Cerebellar nuclear complex (tissue), 1 donor: ENCODE measurements around the gene SHROOM2.

ENCODE experiments used
- DNase-seq, 2 experiments: peaks; one replicate each; lab custom pipeline; 2025; lab: John Stamatoyannopoulos, UW

SHROOM2 gene

DNA sequence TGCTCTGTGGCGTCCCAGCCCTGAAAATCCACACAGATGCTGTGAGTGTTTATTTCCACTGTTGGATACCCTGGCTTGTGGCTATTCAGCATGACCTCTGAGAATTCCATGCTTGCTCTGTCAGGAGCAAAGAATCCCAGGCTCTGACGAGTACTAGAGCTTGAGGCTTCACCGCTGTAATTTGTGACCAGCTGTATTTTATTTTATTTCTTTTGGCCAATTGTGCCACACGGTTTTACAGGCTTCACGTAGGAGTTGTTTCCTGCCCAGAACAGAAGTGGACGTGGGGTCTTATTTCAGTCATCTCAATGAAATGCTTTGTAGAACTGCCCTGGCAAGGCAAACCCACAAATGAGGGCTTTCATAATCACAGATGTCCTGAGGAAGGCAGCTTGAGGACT lies 111.5 kb downstream of the SHROOM2 start:
- no peak for DNase-seq

DNA sequence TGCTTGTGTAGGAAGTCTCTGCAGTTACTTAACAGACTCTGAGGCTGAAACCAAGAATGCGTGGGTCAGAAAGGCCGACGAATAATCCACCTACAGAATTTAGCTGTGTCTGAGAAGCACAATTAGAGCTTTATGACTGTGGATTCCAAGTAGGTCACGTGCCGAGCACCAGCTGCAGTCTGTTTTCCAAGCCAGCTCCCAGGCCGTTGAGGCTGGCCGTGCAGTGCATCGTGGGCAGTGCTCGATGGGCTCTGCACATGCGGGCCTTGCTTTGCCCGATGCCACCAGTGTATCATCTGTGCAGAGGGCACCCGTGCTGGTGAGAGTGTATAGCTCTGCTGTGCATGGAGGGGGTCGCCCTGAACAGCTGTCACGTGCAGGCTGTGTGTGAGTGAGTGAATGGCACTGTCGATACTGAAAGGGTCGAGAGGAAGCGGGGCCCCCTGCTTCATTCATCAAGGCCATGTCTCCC lies 113.4 kb downstream of the SHROOM2 start:
- DNase-seq, result no peak

DNA sequence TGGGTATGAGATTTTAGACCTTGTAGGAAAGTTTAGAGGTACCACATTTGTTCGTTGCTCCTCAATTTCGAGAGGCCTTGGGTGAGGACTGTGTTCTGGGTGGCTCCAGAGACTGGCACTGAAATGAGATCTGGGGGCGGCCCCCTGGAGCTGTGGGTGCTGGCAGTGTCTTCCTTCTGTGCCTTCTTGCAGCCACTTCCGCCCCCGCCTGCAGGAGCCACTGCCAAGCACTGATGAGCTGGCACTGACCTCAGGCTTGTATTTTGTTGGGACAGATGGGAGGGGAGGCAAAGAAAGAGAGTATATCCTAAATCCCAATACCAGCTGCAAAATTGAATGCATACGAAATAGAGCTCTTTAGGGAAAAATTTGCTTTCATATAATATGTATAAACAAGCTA lies 116.4 kb downstream of the SHROOM2 start:
- DNase-seq, result no peak

DNA sequence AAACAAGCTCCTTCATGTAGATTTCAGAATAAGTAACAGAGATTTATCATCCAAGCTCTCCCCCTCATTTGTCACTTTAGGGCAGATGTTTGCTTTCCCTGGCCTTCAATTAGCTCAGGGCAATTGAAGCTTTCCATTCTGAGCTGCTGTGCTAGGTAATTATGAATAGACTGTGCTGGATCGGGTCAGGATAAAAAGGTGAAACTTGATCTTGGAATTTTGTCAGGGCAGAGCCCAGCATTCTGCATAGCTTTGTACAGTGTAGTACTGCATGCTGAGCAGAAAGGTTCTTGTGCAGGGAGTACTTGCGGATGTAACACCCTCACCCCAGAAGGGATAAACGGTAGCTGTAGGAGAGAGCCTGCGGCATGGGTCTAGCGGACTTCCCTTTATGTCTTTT lies 116.9 kb downstream of the SHROOM2 start:
- DNase-seq, result no peak

DNA sequence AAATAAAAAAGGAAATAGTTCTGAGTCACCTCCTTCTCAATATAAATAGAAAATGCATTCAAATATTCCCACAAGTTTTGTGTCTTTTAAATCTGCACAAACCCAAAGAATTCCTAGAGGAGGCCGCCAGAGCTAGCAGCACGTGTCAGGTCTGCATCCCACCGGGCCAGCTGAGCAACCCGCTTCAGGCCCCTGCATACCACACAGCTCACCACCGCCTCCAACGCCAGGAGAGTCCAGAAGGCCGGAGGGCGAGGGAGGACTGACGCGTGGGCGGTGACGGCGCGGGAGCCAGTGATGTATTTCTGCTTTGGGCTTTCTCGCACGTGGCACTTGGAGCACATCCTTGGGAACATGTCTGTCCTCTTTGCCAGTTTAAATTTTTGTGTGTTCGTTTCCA lies 119.1 kb downstream of the SHROOM2 start:
- no peak for DNase-seq

DNA sequence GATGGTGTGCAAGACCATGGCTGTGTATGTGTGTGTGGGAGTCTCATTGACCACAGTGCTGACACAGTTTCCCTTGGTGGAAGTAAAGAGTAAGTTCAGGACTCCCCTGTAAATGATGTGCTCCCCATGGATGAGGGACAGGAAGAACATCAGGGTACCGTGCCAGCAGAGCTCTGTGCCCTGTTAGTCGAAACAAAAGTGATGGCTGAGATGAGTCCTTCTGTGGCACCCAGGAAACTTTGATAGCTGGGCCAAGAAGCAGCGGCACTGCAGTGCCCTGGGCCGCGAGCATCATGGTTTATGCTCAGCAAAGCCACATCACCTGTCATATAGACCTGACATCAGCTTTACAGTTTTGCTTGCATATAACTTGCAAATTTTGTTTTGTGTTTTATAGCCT lies 119.5 kb downstream of the SHROOM2 start:
- DNase-seq, result no peak

DNA sequence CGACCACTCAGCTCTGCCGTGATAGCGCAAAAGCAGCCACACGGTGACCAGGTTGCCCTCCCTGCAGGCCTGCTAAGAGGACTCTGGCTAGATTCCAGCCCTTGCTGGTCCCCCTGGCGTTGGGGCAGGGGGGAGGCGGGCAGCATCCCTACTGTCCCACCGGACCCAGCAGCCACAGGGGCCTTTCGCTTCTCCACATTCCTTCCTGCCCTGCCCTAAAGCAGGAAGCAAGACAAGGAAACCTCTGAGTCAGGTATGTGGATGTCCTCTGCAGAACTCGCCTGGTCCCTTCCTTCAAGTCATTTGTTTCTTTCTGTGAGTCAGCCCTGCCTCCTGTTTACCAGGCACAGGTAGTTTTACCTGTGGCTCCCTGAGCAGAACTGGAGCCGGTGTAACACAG lies 120.7 kb downstream of the SHROOM2 start:
- DNase-seq, result no peak

DNA sequence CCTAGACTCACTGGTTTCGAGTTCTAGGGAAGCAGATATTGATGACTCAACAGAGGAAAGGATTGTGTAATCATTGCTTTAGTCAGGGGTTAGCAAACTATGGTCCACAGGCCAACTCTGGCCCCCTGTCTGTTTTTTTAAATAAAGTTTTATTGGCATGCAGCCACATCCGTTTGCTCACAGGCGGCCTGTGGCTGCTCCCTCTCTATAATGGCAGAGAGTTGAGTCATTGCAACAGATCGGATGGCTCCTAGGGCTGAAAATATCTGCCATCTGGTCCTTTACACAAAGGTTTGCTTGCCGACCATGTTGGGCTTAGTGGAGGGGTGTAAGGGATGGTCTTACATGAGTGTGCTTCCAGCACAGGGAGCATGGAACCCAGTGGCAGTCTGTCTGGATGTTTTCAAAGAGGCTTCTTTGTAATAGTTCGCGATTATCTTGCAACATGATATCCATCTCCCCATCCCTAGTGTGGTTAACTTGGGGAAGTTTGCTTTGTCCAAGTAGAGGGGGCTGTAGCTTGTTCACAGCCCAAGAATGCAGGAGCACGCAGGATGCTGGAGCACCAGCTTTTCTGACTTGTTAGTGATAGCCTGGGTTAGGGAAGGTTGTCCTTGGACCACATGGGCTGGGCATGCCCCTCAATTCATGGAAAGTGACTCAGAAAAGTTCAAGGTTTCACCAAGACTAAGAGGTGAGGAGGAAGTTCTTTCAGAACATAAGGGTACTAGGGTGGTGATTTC lies 121.6 kb downstream of the SHROOM2 start:
- no peak for DNase-seq

DNA sequence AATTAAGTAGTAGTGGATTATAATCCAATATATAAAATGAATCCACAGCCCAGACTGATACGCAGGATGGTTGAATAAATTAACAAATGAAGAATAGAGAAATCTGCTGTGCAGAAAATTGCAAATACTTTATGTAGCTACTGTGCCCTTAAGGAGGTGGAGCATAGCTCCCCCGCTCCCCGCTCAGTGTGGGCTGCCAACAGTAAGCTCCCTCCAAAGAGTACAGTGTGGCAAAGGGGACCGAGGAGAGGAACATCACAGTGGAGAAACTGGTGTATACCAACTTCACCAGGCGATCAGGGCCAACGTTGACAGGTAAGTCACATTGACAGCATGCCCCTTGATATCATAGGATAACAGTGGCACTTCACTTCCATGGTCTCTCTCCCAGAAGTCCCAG lies 123.0 kb downstream of the SHROOM2 start:
- no peak for DNase-seq

DNA sequence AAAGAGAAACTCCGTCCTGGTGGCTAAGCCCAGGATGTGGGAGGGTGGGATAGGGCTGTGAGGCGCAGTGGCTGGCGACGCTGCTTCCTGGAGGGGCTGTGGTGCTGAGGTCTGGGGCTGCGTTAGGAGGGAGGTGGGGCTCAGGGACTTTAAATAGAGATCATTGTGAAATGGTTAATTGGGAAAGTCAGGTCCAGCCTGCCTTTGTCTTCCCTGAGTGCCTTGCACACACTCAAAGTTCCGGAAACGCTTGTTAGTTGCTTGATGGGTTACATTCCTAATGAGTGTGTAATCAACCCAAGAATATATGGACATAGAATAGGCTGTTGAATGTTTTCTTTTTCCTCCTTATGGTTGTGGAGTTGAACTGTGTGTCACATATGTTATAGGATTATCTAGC lies 125.3 kb downstream of the SHROOM2 start:
- no peak for DNase-seq

DNA sequence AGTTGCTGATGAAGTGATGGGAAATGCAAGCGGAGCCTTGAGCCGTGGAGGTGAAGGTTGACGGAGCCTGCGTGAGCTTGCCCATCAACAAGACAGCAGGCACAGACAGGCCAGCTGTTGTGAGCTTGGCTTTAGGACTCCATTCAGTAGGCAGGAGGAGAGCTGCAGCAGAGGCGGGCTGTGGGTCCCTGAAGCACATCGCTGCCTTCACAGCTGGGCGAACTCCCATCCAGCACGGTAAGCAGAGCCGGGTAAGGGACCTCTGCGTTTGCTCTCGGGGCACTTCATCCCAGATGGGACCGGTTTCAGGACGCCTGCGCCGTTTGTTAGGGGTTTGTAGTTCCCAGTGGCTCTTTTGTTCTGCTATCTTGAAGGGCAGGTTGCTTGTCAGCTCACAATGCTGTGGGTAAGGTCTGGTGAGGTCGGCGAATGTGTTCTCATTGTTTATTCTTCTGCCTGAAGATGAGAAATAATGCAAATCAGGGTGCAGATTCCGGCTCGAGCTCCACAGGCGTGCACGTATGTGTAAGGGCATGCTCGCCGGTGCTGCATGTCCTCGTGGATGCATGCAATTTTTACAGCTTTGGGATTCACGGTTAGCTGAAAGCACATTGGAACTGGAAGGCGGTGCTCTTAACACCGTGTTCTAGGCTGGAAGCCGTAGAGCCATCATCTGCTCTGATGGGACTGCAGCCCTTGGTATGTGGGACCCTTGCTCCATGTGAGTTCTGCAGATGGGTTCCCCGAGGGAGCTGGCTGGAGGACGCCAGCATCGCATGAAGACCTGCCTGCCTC lies 126.3 kb downstream of the SHROOM2 start:
- no peak for DNase-seq

DNA sequence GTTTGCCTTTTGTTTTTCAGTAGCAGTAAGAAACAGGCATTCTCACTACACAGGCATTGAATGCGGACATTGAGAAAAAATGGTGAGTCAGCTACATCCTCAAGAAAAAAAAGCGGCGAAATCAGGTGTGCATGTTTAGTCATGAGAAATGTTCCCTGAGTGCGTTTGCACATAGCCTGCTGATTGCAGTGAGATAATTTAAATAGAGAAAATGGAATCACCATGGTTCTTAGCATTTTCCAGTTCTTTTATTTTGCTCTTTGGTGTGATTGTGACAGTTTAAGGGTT lies 126.9 kb downstream of the SHROOM2 start:
- no peak for DNase-seq

DNA sequence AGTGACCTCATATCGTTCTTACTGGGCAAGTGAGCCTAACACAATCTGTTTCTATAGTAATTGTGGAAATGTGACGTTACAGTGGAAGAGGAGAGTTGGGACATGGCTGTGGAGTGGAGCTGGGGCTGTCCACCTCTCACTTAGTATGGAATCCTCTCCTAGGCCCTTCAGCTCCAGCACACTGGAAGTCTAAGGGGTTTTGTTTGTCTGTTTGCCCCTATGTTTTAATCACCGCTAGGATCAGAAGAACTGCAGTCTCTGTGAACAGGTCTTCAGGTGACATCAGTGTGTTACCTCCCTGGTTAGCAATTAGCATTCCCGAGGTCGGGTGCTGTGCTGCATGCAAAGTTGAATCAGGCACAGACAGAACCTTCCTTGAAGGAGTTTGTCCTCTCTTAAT lies 131.6 kb downstream of the SHROOM2 start:
- no peak for DNase-seq

DNA sequence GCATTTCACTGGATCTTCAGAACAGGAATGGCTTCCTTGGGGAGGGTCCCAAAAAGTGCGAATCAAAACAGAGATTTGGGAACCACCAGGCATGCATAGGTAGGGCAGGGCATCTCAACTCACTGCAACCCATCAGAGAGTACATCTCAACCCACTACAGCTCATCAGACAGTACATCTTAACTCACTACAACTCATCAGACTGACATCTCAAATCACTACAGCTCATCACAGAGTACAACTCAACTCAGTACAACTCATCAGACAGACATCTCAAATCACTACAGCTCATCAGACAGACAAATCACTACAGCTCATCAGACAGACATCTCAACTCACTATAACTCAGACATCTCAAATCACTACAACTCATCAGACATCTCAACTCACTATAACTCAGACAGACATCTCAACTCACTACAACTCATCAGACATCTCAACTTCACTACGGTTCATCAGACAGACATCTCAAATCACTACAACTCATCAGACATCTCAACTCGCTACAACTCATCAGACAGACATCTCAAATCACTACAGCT lies 133.5 kb downstream of the SHROOM2 start:
- DNase-seq, result no peak

DNA sequence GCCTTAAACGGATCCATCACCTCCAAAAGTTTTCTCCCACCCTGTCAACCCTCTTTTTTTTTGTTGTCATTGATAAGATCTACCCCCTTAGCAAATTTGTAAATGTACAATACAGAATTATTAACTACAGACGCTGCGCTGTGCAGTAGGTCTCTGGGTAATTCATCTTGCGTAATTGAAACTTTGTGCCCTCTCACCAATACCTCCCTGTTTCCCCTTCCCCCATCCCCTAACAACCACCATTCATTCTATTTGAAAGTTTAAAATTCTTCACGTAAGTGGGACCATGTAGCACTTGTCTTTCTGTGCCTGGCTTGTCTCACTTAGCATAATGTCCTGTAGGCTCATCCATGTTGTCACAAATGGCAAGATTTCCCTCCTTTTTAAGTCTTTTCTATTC lies 135.2 kb downstream of the SHROOM2 start:
- DNase-seq, result no peak

DNA sequence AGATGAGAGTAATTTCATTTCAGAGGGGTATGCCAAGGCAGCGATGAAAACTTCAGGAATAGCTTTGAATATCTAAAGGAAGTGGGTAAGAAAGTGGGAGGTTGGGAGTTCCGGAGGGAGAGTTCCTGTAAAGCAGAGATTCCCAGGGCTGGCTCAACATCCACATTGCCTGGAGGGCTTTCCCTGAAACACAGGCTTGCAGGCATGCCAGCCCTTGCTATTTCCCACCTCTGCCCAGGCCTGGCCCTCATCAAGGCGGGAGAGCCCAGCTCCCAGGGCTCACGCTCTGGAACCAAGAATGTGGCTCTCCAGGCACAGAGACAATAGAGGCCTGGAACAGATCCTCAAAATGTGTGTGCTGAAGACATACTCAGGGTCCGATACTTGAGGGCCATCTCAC lies 137.1 kb downstream of the SHROOM2 start:
- DNase-seq, result no peak

DNA sequence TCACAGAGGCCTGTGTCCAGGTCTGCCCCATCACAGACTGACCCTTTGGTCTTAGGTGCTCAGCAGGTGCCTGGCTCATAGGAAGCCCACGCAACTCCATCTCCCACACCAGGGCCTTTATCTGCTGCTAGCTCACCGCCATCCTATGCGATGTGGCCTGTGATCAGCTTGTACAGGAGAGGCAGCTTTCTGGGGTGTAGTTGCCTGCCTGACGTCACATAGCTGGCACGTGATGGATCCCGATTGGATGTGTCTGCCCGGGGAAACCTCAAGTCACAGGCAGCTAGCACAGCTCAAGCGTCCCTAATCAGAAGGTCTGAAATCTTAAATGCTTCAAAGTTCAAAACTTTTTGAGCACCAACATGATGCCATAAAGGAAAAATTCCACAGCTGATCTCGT lies 139.8 kb downstream of the SHROOM2 start:
- DNase-seq, result no peak

DNA sequence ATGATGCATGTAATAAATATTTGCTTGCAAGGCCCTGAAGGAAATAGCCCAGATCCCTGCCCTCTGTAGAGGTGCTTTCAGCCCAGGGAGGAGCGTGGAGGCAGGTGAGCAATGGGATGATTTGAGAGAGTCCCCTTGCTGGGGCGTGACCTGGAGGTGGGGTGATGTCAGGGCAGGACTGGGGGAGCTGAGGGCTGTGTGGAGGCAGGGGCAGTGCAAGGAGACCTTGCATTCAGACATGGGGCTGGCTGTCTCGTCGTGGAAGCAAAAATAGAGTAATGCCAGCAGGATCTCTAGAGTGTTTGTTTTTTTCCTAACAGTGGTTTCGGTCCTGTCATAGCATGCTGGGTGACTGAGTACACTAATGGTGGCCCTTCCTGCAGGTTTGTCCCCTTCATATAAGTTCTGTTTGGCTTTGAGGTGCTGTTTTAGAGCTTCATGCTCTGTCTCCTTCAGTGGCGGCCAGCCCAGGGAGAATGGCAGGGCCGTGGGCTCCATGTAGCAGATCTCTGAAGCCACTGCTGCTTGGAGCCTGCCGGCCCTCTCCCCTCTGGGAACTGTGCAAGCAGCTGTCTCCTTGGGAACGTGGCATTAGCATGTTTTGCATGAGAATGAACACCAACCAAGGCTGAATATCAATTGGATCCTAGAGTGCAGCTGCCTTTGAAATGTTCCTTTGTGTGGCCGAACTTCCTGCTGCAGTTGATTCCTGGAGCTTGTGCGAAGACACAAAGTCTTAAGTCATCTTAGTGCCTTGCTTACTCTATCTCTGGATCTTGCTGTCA lies 141.7 kb downstream of the SHROOM2 start:
- no peak for DNase-seq

DNA sequence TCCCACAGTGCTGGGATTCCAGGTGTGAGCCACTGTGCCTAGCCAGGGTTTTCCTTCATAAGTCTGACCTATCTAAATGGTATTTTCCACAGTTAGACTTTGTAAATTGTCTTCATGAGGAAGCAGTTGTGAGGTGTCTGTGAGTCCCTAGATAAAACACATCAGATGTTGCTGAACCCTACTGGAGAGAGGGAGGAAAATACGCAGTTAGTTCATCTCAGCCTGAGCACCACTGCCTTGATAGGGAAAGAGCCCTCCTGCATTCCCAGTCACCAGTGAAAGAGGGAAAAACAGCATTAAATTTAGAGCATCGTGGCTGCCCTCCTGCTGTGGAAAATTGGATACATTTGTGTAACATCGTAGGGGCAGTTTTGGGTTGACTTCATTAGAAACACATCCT lies 149.2 kb downstream of the SHROOM2 start:
- DNase-seq, result no peak

DNA sequence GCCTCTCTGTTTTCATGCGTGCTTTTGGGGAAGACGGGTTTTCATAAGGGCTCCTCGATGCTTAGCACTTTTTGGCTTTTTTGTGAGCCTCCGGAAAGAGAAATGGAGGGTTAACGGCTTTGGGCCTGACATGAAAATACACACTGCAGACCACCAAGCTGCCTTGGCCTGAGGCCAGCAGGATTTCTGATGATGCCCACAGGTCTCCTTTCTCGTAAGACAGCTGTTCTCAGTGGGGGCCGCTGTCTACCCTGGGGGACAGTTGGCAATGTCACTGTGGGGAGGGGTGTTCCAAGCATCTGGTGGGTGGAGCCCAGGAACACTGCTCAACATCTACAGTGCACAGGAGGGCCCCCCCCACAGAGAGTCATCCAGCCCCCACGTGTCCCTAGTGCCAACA lies 151.5 kb downstream of the SHROOM2 start:
- no peak for DNase-seq

DNA sequence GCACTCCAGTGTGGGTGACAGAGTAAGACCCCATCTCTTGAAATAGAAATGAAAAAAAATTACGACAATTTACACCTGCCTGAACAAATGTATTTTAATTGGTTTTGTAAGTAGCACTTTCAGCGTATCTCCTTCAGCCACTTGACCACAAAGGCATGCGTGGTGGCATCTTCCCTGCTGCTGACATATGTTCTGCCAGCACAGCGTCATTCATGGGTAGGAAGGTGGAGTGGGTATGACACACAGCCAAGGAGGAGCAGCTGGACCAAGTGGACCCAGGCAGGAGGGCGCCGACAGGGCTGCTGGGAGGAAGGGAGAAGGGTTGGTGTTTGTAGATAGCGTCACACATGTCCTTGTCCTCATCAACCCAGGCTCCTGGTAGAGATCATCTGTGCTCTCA lies 152.3 kb downstream of the SHROOM2 start:
- DNase-seq, result no peak

DNA sequence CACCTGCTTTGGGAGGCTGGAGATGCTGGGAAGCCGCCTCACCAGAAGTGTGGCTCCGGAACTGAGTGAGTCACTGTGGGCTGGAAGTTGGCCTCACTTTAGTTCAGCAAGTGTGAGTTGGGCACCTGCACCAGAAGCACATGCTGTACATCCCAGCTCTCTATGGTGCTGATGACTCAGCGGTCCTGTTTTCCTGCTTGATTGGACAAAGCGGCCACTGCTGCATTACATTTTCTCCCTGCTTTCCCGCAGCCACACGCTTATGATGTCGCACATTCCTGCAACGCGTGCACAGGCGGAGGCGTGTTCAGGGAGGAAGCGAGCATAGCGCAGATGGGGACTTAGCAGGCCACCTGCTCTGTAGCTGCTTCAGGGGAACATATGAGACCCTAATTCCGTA lies 154.2 kb downstream of the SHROOM2 start:
- DNase-seq, result no peak

DNA sequence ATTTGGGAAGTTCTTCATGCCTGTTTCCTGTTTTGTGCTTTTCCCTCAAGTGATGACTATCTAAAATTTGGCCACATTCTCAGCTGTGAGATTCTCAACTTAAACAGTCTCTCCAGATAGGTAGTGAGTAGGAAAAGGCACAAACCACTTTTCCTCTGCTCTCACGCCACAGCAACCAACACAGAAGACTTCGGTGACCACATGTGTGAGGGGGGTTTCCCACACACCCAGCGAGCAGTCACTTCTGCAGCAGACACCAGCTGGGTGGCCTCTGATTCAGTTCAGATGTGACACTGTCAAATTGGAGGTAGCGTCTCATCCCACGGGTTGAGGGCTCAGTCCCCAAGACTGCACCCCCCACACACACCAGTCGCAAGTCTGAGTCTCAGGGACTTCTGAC lies 155.9 kb downstream of the SHROOM2 start:
- DNase-seq, result no peak
